ENCODE measurements around the gene ALPK3. TPM values are rescaled to one million over a fixed set of nuclear protein-coding genes. Genes with fewer than 3 reads are reported as not detected.

Gene ALPK3
- total and polyA plus RNA-seq, 2 experiments from 2014 or later = 3.7 to 29.7 TPM

- peaks cover 4% of the 10 kb centered on the region; the same call in 1 of the 2 replicates for H3K36me3 ChIP-seq (ENCODE audit: insufficient read depth)
- H3K9me3 Mint-ChIP-seq = no peaks in the 10 kb centered on the region
- DNase-seq (ENCODE audit: low spot score) = no peak
- H3K27me3 ChIP-seq (ENCODE audit: insufficient read depth) = no peaks in the 10 kb centered on the region
- H2AFZ ChIP-seq = no peak overlapping the region
- H3K27ac Mint-ChIP-seq = peak overlapping the region; percentile 76
- H3K4me1 Mint-ChIP-seq = peaks cover 44% of the 10 kb centered on the region
- 0 out of 2 replicates have a peak, but pooled peaks cover under 1% of the 10 kb centered on the region for H3F3A ChIP-seq (replicated peaks; ENCODE audit: low read depth)
- H4K20me1 ChIP-seq (replicated peaks; ENCODE audit: insufficient read depth) = peaks cover 3% of the 10 kb centered on the region
- H3K27ac ChIP-seq (ENCODE audit: low read depth) = no peak overlapping the region; the same call in 1 of the 2 replicates
- TF ChIP-seq ZNF462 (CRISPR knock-in tag; IDR thresholded peaks at IDR 0.05) (no peak), JUNB (IDR thresholded peaks at IDR 0.05; ENCODE audit: unreplicated experiment) (no peak), ZNF114 (CRISPR knock-in tag; IDR thresholded peaks at IDR 0.05) (no peak), POLR2AphosphoS5 (IDR thresholded peaks at IDR 0.05; ENCODE audit: low read depth) (no peak), NANOG (IDR thresholded peaks at IDR 0.05; ENCODE audit: borderline replicate concordance) (no peak), CREB1 (CRISPR knock-in tag; IDR thresholded peaks at IDR 0.05; ENCODE audit: low read depth) (no peak), CTCF (conservative IDR thresholded peaks at IDR 0.05; ENCODE audit: low read depth in 2 of 2) (no peak), ETS1 (IDR thresholded peaks at IDR 0.05) (no peak), EZH2 (IDR thresholded peaks at IDR 0.05; ENCODE audit: low read depth, unreplicated experiment) (no peak), REST (IDR thresholded peaks at IDR 0.05; ENCODE audit: unreplicated experiment) (no peak), STAT1 (IDR thresholded peaks at IDR 0.05; ENCODE audit: unreplicated experiment) (no peak), EZH2phosphoT487 (IDR thresholded peaks at IDR 0.05; ENCODE audit: unreplicated experiment) (no peak), ZNF331 (CRISPR knock-in tag; IDR thresholded peaks at IDR 0.05; ENCODE audit: low read depth) (no peak)
- peaks cover 19% of the 10 kb centered on the region for H3K4me1 ChIP-seq (ENCODE audit: insufficient read depth)
- H3K4me3 ChIP-seq = no peak overlapping the region
- H3K79me2 ChIP-seq (replicated peaks; ENCODE audit: insufficient read depth) = peaks cover 21% of the 10 kb centered on the region
- peaks cover 2% of the 10 kb centered on the region for H3K27me3 Mint-ChIP-seq (ENCODE audit: insufficient read depth, low read depth, poor library complexity)
- H3K4me3 Mint-ChIP-seq = no peak overlapping the region
- no peak for ATAC-seq
- peaks cover 9% of the 10 kb centered on the region for H3K36me3 Mint-ChIP-seq (ENCODE audit: low read depth)
- H3K9me2 ChIP-seq (ENCODE audit: insufficient read depth) = no peaks in the 10 kb centered on the region
- no peak overlapping the region for H3K4me2 ChIP-seq
Observed at GRCh38 chr15:84822653-84823281, 5.6 kb downstream of the ALPK3 start.

All from GM23338 (cell line).